Stimulated activated naive CD8-positive, alpha-beta T cell treated with anti-CD3 and anti-CD28 coated beads, Interleukin-15, amount 100 ng/mL, for 72 hours (primary cell): Measurements from ENCODE around the gene PPP2R2B.
A peak's percentile ranks its signal among the peaks of the same experiment; 100 is the strongest.

Experiments
- ATAC-seq: fragments of 150-1000 bp; cut with Tn5 transposase; 2 replicates; pipeline ENCODE4 v1.10.0; 2021; ENCODE audit warnings: mild to moderate bottlenecking, moderate library complexity
- DNase-seq, 2 donors: peaks; one replicate each; pipeline ENCODE4 v3.0.0; 2021 to 2022
- H3K27ac Mint-ChIP-seq, 2 donors: one replicate each; pipeline ENCODE4 v1.8.0; 2022; ENCODE audit warnings: mild to moderate bottlenecking in 2 of 2, mixed read lengths in 2 of 2, moderate library complexity in 2 of 2
- H3K27me3 Mint-ChIP-seq: one replicate; pipeline ENCODE4 v1.8.0; 2022; ENCODE audit warnings: mixed read lengths
- H3K4me1 Mint-ChIP-seq: one replicate; pipeline ENCODE4 v1.8.0; 2022; ENCODE audit warnings: mild to moderate bottlenecking, mixed read lengths
- H3K4me3 Mint-ChIP-seq, 2 donors: one replicate each; pipeline ENCODE4 v1.8.0; 2022; ENCODE audit warnings: mild to moderate bottlenecking in 2 of 2, mixed read lengths in 2 of 2, moderate library complexity in 1 of 2
- H3K9me3 Mint-ChIP-seq, 2 donors: one replicate each; pipeline ENCODE4 v1.8.0; 2022; ENCODE audit warnings: mixed read lengths in 2 of 2

Gene PPP2R2B

DNA sequence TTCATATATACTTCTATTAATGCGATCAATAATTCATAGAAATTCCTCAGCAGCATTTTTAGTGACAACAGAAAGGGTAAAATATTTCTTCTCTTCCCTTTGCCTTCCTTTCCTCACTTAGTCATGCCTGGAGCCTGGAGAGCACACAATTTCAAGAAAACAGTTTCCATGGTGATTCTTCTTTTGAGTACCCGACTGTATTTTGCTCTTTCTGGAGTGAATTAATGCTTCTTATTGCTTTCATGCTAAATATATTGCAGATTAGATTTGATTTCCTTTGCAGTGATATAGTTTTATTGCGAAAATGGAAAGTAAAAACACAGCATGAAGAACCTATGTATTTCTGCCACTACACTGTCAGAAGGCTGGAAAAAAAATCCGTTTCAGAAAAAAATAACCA, 153.5 kb downstream of the PPP2R2B start:
- Mint-ChIP-seq H3K27me3 (no peaks in the 10 kb centered on the region), H3K9me3 (peaks cover 11 to 14% of the 10 kb centered on the region in 2 donors), H3K4me1 (no peaks in the 10 kb centered on the region), H3K4me3 (no peak overlapping the region), H3K27ac (peak overlapping the region in 1 of 2 donors; percentile 9)
- ATAC-seq: no peak
- DNase-seq: no peak

DNA sequence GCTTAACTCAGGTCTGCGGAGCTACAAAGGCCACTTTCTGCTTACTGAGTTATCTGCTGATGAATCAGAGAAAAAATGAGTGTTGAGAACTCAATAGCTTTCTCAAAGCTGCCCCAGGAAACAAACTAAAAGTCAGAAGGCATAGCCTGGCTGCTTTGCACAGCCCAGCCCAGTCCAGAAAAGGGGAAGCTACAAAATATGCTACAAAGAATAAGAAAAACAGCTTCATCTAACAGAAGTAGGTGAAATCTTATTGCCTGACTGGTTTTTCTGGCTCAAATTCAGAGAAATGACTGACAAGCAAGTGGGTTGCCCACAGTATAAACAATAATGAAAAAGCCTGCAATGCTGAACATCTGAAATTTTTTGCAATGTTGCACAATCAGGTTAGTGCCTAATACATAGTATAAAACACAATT, 156.2 kb downstream of the PPP2R2B start:
- DNase-seq (no peak), ATAC-seq (no peak)
- no peaks in the 10 kb centered on the region for H3K4me1 Mint-ChIP-seq
- no peak overlapping the region for H3K4me3 Mint-ChIP-seq
- H3K9me3 Mint-ChIP-seq: no peaks in the 10 kb centered on the region
- H3K27me3 Mint-ChIP-seq: no peaks in the 10 kb centered on the region
- no peak overlapping the region for H3K27ac Mint-ChIP-seq

DNA sequence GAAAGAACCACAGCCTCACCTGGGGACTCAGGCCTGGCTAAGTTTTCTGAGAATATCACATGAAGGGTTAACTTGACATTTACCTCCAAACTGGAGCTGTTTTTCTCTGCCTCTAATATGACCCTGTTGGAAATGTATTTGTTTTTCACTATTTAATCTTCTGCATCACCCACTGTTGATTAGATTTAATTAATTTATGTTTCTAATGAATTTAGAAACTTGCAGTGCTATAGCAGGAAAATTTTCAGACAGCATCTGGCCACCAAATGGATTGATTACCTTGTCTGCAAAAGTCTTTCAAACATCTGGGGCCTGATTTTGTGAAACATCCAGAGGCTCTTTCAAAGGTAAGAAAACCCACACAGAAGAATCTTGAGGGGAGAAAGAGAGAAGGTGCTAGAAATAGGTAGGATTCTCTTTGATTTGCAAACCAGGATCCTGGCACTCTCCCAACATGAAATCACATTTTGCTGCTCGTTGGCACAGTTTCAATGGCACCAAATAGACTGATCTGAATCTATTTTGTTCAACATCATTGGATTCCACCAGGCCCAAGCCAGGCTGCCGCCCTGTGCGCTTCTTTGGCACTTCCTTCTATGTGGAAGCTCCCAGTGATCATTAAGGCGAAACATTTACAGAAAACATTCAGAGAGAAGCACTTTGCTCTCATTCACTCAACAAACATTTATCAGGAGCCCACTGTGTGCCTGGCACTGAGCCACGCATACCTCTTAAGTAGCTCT, 157.3 kb downstream of the PPP2R2B start:
- DNase-seq: no peak
- no peak for ATAC-seq
- Mint-ChIP-seq H3K4me1 (no peaks in the 10 kb centered on the region), H3K27ac (no peak overlapping the region), H3K4me3 (no peak overlapping the region), H3K9me3 (no peaks in the 10 kb centered on the region), H3K27me3 (no peaks in the 10 kb centered on the region)

DNA sequence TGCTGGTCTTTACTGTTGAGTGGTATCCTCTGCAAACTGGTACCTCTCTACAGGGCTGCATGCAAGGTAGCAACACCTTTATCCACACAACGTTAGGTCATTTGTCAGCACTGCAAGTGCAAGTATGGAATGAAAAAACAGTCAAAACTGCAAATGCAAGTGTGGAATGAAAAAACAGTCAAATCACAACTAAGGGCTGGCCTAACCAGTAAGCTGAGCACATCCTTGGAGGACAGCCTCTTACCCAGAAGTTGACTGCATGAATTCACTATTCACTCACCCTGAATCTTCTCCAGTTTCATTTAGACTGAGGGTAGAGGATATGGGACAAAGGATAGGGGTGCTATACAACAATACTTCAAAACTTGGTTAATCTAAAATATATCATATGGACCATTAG, 158.4 kb downstream of the PPP2R2B start:
- ATAC-seq (no peak), DNase-seq (no peak)
- H3K27me3 Mint-ChIP-seq: no peaks in the 10 kb centered on the region
- no peaks in the 10 kb centered on the region for H3K9me3 Mint-ChIP-seq
- H3K27ac Mint-ChIP-seq: no peak overlapping the region
- H3K4me3 Mint-ChIP-seq: no peak overlapping the region
- no peaks in the 10 kb centered on the region for H3K4me1 Mint-ChIP-seq

DNA sequence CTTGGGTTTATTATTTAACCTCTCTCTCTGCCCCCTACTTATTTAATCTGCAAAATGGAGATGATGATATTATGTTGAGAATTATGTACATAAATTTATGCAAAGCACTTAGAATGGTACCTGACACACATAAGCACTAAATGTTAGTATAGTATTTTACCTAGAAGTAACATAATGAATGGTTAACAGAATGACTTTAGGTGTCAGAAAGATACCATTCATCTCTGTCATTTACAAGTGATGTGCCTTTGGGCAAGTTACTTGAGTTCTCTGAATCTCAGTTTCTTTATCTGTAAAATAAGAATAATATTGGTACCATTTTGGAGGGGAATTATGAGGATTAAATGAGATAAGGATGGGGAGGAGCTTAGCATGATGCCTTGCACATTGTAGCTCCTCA, 159.4 kb downstream of the PPP2R2B start:
- no peak overlapping the region for H3K4me3 Mint-ChIP-seq
- H3K27me3 Mint-ChIP-seq: no peaks in the 10 kb centered on the region
- DNase-seq: no peak
- no peak overlapping the region for H3K27ac Mint-ChIP-seq
- no peak for ATAC-seq
- no peaks in the 10 kb centered on the region for H3K9me3 Mint-ChIP-seq
- no peaks in the 10 kb centered on the region for H3K4me1 Mint-ChIP-seq

DNA sequence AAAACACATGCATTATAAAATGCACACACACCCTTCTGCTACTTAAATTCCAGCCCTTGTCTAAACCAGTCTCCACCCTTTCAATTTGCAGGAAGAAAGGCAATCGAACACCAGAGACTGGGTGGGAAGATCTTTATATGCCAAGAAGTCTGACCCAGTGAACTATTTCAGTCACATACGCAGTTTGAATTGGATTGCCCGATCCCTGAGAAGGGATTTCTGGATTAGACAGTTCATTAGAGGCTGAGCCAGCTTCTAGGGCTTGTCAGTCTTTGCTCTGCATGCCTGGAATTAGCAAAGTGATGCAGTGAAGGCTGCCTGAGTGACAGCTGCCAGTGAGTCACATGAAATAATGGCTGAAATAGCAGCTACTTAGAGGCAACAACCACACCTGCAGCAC, 159.9 kb downstream of the PPP2R2B start:
- no peaks in the 10 kb centered on the region for H3K4me1 Mint-ChIP-seq
- H3K4me3 Mint-ChIP-seq: no peak overlapping the region
- H3K27me3 Mint-ChIP-seq: no peaks in the 10 kb centered on the region
- no peak for ATAC-seq
- no peak overlapping the region for H3K27ac Mint-ChIP-seq
- H3K9me3 Mint-ChIP-seq: no peaks in the 10 kb centered on the region
- DNase-seq: no peak

DNA sequence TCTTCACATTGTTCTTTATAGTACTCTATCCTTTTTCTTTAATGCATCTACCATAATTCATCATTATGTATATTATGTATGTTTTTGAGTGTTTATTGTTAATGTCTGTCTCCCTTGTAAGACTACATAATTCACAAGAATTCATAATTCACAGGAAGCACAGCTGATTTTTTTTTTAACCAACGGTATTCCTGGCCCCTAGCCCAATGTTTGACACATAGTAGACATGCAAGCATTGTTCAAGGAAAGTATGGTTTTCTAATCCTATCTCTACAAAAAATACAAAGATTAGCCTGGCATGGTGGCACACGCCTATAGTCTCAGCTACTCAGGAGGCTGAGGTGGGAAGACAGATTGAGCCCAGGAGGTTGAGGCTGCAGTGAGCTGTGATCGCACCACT, 160.6 kb downstream of the PPP2R2B start:
- DNase-seq: no peak
- Mint-ChIP-seq H3K4me3 (no peak overlapping the region), H3K9me3 (no peaks in the 10 kb centered on the region), H3K27me3 (no peaks in the 10 kb centered on the region), H3K27ac (no peak overlapping the region), H3K4me1 (no peaks in the 10 kb centered on the region)
- ATAC-seq: no peak

DNA sequence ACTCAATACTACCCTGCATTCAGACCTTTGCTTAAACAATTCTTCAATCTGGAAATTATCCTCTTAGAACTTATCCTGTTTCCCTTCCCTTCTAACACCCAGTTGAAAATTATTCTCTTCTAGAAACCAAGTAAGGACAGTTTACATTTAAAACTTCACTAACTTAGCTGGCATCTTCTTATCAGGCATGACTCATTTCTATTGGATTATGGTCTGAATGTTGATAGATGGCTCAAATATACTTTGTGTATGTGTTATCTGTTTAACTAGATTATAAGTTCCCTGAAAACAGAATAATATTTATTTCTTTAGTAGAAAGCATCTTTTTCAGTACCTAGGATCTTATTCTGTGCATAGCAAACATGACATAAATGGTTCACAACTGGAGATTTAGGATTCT, 161.9 kb downstream of the PPP2R2B start:
- no peaks in the 10 kb centered on the region for H3K27me3 Mint-ChIP-seq

DNA sequence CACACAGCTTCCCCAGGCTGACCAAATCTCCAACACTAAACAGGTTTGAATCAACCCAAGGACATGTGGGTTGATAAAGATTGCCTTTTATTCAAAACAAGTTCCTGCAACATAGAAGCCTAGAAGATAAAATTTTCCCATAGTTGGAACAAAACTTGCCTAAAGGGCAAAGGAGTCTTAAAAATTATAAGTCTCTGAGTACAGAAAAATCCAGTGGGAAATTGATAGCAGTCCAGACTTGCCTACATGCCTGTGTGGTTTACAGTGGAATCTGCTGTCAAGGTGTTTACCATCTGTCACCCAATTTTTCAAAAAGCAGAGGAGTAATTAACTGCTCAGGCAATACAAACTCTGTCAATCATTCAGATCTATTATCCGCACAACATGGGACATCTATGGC, 168.2 kb downstream of the PPP2R2B start:
- no peaks in the 10 kb centered on the region for H3K9me3 Mint-ChIP-seq
- H3K4me1 Mint-ChIP-seq: no peaks in the 10 kb centered on the region
- H3K27me3 Mint-ChIP-seq: no peaks in the 10 kb centered on the region
- H3K4me3 Mint-ChIP-seq: no peak overlapping the region
- DNase-seq (no peak), ATAC-seq (no peak)
- H3K27ac Mint-ChIP-seq: no peak overlapping the region

More for the DNA sequence above, 161.9 kb downstream of the PPP2R2B start:
- Mint-ChIP-seq H3K4me3 (no peak overlapping the region), H3K9me3 (no peaks in the 10 kb centered on the region), H3K27ac (no peak overlapping the region), H3K4me1 (no peaks in the 10 kb centered on the region)
- DNase-seq (no peak), ATAC-seq (no peak)

DNA sequence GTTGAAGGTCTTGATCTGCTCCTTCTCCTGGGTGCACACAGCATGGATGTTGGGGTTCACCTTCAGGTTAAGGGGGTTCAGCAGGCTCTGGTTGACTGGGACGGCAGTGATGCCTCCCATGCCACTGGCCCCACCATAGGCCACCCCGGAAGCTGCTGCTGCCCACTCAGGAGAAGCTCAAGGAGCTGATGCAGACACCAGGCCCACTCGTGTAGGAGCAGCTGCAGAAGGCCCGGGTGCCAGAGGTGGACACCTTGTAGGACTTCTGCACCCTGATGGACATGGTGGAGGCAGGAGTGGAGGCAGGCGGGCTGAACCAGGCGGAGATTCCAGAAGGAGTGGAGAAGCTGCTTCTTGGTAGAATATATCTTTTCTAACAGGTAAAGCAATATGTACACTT, 171.2 kb downstream of the PPP2R2B start:
- Mint-ChIP-seq H3K9me3 (no peaks in the 10 kb centered on the region), H3K4me1 (no peaks in the 10 kb centered on the region), H3K27me3 (no peaks in the 10 kb centered on the region), H3K4me3 (no peak overlapping the region), H3K27ac (no peak overlapping the region)
- DNase-seq: no peak
- ATAC-seq: no peak

DNA sequence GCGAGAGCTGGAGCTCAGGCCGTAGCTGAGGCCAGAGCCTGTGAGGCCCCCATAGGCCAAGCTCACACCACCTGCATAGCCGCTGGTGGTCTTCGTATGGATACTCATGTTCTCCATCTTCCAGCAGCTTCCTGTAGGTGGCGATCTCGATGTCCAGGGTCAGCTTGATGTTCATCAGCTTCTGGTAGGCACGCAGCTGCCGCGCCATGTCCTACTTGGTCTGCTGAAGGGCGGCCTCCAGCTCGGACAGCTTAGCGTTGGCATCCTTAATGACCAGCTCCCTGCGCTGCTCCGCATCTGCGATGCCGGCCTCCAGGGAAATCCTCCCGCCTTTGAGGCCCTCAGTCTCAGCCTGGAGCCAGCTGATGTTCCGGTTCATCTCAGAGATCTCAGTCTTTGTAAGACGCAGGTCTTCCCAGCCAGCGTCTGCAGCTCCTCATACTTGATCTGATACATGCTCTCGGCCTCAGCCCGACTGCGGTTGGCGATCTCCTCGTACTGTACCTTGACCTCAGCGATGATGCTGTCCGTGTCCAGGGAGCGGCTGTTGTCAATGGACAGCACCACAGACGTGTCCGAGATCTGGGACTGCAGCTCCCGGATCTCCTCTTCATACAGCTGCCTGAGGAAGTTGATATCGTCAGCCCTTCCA, 172.1 kb downstream of the PPP2R2B start:
- DNase-seq (no peak), ATAC-seq (no peak)
- Mint-ChIP-seq H3K9me3 (no peaks in the 10 kb centered on the region), H3K27ac (no peak overlapping the region), H3K27me3 (no peaks in the 10 kb centered on the region), H3K4me3 (no peak overlapping the region), H3K4me1 (no peaks in the 10 kb centered on the region)

DNA sequence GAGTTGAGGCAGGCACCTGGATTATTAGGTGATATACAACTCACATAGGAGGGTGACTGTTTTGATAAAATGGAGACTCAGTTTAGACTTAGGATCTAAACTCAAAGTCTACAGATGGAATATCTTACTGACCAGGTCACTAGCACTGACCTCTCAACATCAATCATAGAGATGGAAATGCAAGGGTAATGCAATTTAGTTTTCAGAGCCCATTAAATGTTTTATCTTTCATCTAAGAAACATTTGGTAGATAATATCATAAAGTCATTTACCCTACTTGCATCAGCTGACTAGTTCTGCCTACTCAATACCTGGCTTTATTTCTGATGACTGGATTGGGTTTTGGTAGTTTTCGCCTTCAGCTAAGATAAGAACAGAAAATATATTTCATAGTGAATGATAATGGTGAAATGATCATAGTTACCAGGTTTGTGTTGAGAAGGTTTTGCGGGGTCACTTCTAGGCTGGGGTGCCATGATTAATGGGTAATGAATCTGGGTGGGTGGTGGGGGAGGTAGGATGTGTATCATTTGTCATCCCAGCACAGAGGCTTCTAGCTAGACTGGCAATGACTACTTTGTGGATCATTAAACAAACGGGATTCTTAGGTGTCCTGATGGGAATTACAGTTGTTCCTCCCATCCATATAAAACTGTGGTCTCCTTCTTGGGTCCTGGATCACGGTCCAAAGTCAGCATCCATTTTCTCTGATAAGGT, 173.4 kb downstream of the PPP2R2B start:
- ATAC-seq: no peak
- no peak overlapping the region for H3K27ac Mint-ChIP-seq
- no peak overlapping the region for H3K4me3 Mint-ChIP-seq
- no peaks in the 10 kb centered on the region for H3K4me1 Mint-ChIP-seq
- no peaks in the 10 kb centered on the region for H3K9me3 Mint-ChIP-seq
- no peak for DNase-seq
- H3K27me3 Mint-ChIP-seq: no peaks in the 10 kb centered on the region

DNA sequence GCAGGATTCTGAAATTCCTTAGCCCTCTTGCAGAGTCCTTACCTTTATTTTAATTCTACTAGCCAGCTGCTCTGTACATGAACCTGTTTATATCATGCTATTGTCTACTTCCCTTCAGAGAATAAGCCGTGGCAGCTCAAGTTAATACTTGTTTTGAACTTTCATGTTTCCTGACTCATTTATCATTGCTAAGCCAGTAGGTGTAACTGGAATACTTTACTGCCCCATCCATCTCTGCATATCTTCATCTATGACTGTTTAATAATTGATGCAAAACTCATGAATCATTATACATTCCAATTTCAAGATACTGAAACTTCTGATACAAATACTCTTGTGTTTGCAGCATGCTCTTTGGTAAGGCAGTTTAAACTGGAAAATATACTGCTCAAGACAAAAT, 174.7 kb downstream of the PPP2R2B start:
- no peaks in the 10 kb centered on the region for H3K27me3 Mint-ChIP-seq
- DNase-seq (no peak), ATAC-seq (no peak)
- H3K4me3 Mint-ChIP-seq: no peak overlapping the region
- no peaks in the 10 kb centered on the region for H3K4me1 Mint-ChIP-seq
- H3K27ac Mint-ChIP-seq: no peak overlapping the region
- no peaks in the 10 kb centered on the region for H3K9me3 Mint-ChIP-seq

DNA sequence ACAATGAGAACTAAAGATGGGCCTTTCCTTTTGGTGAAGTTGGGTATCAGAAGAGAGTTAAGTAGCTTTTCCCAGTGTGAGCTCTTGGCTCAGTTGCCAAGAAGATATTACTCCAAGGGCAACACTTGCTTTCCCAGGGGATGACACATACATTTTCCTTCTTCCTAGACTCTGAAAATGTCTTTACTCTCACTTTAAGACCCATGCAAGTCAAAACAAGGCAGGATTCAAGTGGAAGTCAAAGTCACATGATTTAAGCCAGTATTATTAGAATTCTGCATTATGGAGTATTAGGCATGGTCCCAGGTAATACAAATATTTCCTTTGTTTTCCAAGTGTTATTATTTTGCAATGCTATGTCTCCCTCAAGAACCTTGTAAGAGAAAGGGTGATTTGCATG, 175.1 kb downstream of the PPP2R2B start:
- H3K27ac Mint-ChIP-seq: no peak overlapping the region
- no peak for ATAC-seq

DNA sequence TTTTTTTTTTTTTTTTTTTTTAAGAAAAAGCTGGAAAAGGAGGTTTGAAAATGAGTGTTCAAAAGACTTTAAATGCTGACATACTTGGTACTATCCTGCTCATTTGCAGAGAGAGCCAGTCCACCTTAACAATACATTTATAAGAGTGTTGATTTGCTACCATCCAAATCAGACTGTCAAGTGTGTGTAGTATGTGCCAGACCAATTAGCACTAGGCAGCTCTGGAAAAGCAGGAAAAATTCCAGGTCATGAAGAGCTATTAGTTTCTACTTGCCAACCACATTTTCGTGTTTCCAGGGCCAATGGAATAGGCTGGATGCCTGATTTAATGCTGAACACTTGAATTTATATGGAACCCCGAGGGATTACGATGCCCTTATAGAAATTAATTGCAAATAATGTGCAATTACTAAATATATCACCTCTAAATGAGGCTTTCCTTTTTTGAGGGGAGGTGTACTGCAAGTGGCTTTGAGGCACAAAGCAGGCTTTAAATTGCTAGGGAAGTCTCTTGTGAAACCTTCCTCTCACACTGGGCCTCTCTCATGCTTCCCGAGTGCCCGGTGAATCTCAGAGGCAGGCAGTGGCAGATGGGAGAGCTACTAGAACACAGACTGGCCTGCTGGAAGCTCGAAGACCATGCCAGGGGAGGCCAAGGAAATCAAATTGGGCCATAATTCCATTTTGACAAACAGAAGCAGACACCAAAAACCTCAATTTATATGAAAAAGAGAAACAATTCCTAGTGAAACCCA, 178.7 kb downstream of the PPP2R2B start:
- DNase-seq (no peak), ATAC-seq (no peak)
- no peaks in the 10 kb centered on the region for H3K4me1 Mint-ChIP-seq
- no peaks in the 10 kb centered on the region for H3K9me3 Mint-ChIP-seq
- H3K27me3 Mint-ChIP-seq: no peaks in the 10 kb centered on the region
- no peak overlapping the region for H3K4me3 Mint-ChIP-seq
- H3K27ac Mint-ChIP-seq: peak overlapping the region in 1 of 2 donors; percentile 76

More for the DNA sequence above, 175.1 kb downstream of the PPP2R2B start:
- Mint-ChIP-seq H3K4me3 (no peak overlapping the region), H3K4me1 (no peaks in the 10 kb centered on the region), H3K27me3 (no peaks in the 10 kb centered on the region), H3K9me3 (no peaks in the 10 kb centered on the region)
- no peak for DNase-seq

DNA sequence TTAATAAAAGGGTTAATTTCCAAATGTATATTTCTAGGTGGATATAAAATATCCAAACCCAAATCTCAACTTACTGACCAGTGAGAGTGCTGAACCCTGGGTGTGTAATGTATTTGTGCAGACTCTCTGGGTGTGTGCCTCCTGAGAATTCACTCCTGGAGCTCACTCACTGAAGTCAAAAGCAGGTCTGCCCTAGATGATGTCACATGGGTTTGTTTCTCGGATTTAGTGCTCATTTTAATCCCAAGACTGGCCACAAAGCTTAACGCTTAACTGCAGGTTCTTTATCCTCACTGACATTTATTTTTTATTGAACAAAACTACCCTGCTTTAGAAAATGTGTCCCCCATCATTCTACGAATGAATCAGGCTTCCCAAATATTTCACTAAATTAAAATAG, 179.4 kb downstream of the PPP2R2B start:
- H3K27ac Mint-ChIP-seq: no peak overlapping the region
- DNase-seq (no peak), ATAC-seq (no peak)
- H3K4me3 Mint-ChIP-seq: no peak overlapping the region
- no peaks in the 10 kb centered on the region for H3K4me1 Mint-ChIP-seq
- no peaks in the 10 kb centered on the region for H3K9me3 Mint-ChIP-seq
- H3K27me3 Mint-ChIP-seq: no peaks in the 10 kb centered on the region
